ENCODE results near the gene SYNPO2. TPM values are rescaled to one million over a fixed set of nuclear protein-coding genes. Genes with fewer than 3 reads are reported as not detected.

Gene SYNPO2
- total RNA-seq, 4 donors from 2014 or later, result 144 to 400 (median 228) TPM

- Histone ChIP-seq H3K27ac (peak overlapping the region; percentile 93 to 99), H3K4me1 (peaks cover 0 to 14% of the 10 kb centered on the region in 2 donors), H3K36me3 (no peaks in the 10 kb centered on the region), H3K27me3 (no peaks in the 10 kb centered on the region), H3K4me3 (no peak overlapping the region), H3K9me3 (no peaks in the 10 kb centered on the region)
- DNase-seq, result no peak
- intact Hi-C loops (cut with DNase I; ENCODE audit: low total_unique reads), result loop anchor here (10.0 kb wide), 1 partner anchor 54 kb away; no protein-coding TSS in a partner anchor
- no peak for TF ChIP-seq POLR2A (IDR thresholded peaks at IDR 0.05)
- no peak for TF ChIP-seq CTCF (IDR thresholded peaks at IDR 0.05)
Observed at GRCh38 chr4:119039160-119039559, 150.5 kb downstream of the SYNPO2 start.

- TF ChIP-seq POLR2A (IDR thresholded peaks at IDR 0.05) (no peak), CTCF (IDR thresholded peaks at IDR 0.05) (peak in 1 of 4 experiments; percentile 10)
- intact Hi-C loops (cut with DNase I; ENCODE audit: low total_unique reads), result loop anchor here (10.0 kb wide), 1 partner anchor 55 kb away; no protein-coding TSS in a partner anchor
- Histone ChIP-seq H3K27ac (peak overlapping the region; percentile 93 to 99), H3K27me3 (no peaks in the 10 kb centered on the region), H3K4me3 (no peak overlapping the region), H3K36me3 (no peaks in the 10 kb centered on the region), H3K9me3 (no peaks in the 10 kb centered on the region), H3K4me1 (peaks cover 0 to 14% of the 10 kb centered on the region in 2 donors)
- no peak for DNase-seq
Observed at GRCh38 chr4:119039779-119040178, 151.1 kb downstream of the SYNPO2 start.

- peak overlapping the region; percentile 93 to 99 for H3K27ac ChIP-seq
- no peaks in the 10 kb centered on the region for H3K9me3 ChIP-seq
- TF ChIP-seq POLR2A (IDR thresholded peaks at IDR 0.05), result no peak
- TF ChIP-seq CTCF (IDR thresholded peaks at IDR 0.05), result no peak
- intact Hi-C loops (cut with DNase I; ENCODE audit: low total_unique reads), result no loop called here
- no peaks in the 10 kb centered on the region for H3K36me3 ChIP-seq
- no peaks in the 10 kb centered on the region for H3K27me3 ChIP-seq
- no peak for DNase-seq
- no peak overlapping the region for H3K4me3 ChIP-seq
- H3K4me1 ChIP-seq, result peaks cover 0 to 14% of the 10 kb centered on the region in 2 donors
Observed at GRCh38 chr4:119040261-119040660, 151.6 kb downstream of the SYNPO2 start.

GRCh38 chr4:119040694-119041185, 152.1 kb downstream of the SYNPO2 start:
- Histone ChIP-seq H3K9me3 (no peaks in the 10 kb centered on the region), H3K27me3 (no peaks in the 10 kb centered on the region), H3K4me3 (no peak overlapping the region), H3K4me1 (peaks cover 0 to 14% of the 10 kb centered on the region in 2 donors), H3K36me3 (no peaks in the 10 kb centered on the region), H3K27ac (peak overlapping the region; percentile 93 to 99)
- DNase-seq, result no peak
- TF ChIP-seq POLR2A (IDR thresholded peaks at IDR 0.05), result no peak
- no peak for TF ChIP-seq CTCF (IDR thresholded peaks at IDR 0.05)
- intact Hi-C loops (cut with DNase I; ENCODE audit: low total_unique reads), result no loop called here

GRCh38 chr4:119041396-119041795, 152.7 kb downstream of the SYNPO2 start:
- Histone ChIP-seq H3K27me3 (no peaks in the 10 kb centered on the region), H3K4me1 (peaks cover 0 to 14% of the 10 kb centered on the region in 2 donors), H3K27ac (peak overlapping the region; percentile 93 to 99), H3K4me3 (no peak overlapping the region), H3K9me3 (no peaks in the 10 kb centered on the region), H3K36me3 (no peaks in the 10 kb centered on the region)
- no peak for DNase-seq
- intact Hi-C loops (cut with DNase I; ENCODE audit: low total_unique reads), result no loop called here
- TF ChIP-seq CTCF (IDR thresholded peaks at IDR 0.05), result no peak
- no peak for TF ChIP-seq POLR2A (IDR thresholded peaks at IDR 0.05)
